ENCODE data around the gene CCL16.
"Not testable (repeated sequence)": the region's sequence is repeated elsewhere in the genome, so short reads cannot be mapped to it uniquely, and the experiment has no call there.

The CCL16 gene

DNA sequence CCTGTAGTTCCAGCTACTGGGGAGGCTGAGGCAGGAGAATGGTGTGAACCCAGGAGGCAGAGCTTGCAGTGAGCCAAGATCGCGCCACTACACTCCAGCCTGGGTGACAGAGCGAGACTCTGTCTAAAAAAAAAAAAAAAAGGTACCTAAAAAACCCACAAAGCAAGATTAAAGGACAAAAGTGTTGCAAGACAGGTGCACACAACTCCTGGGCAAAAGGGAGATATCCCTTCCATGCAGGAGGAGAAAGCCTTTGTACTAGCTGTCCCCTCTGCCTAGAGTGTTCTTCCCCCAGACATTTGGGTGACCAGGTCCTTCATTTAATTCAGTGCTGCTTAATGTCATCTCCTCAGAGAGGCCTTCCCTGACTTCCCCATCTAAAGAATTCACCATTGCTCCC lies 42.8 kb downstream of the CCL16 start:
- DNase-seq (ENCODE audit: low read depth, low spot score) = not testable (repeated sequence)

DNA sequence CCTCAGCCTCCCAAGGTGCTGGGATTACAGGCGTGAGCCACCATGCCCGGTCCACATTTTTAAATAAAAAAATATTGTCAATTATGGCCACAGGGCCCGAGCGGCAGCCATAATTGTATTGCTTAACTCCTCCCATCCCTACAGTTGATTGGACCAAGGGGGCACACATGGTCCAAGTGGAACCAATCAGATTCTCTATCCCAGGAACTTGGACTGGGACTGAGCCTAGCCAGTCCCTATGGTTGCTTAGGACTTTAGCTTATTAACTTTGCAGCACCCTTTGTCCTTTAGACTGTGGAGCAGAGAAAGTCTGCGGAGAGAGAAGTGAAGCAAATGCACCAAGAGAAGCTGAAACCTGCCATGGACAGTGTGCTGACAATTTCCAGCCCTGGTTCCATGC lies 45.2 kb downstream of the CCL16 start:
- no peak for DNase-seq (ENCODE audit: low read depth, low spot score)

DNA sequence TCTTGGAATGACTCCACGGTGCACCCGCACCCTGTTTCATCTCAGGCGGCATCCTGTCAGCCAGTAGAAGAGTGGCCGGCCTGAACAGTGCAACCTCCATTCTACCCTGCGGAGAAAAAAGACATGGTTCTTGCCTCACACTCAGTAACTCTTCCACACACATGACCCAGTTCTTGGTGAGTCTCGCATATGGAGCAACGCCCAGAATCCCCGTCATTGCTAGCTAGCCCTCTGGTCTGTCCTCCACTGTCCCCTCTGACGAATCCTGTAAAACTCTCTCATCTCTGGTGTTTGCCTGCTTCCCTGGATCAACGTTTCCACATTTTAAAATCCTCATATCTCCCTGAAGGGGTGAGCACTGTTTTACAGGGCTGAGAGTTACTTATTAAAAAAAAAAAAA lies 46.5 kb downstream of the CCL16 start:
- DNase-seq (ENCODE audit: low read depth, low spot score) = no peak

DNA sequence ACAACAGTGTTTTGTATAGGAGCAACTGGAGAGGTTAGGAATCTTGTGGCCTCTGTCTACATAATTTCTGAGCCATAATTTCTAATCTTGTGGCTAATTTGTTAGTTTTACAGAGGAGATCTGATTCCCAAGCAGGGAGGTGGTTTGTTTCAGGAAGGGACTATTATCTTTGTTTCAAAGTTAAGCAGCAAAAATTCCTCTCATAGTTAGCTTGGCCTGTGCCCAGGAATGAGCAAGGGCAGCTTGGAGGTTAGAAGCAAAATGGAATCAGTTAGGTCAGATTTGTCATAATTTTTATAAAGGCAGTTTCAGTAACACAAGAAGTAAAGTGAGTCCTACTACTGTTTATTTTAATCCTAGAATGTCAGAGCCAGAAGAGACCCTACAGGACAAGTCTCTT lies 48.7 kb downstream of the CCL16 start:
- no peak for DNase-seq (ENCODE audit: low read depth, low spot score)

DNA sequence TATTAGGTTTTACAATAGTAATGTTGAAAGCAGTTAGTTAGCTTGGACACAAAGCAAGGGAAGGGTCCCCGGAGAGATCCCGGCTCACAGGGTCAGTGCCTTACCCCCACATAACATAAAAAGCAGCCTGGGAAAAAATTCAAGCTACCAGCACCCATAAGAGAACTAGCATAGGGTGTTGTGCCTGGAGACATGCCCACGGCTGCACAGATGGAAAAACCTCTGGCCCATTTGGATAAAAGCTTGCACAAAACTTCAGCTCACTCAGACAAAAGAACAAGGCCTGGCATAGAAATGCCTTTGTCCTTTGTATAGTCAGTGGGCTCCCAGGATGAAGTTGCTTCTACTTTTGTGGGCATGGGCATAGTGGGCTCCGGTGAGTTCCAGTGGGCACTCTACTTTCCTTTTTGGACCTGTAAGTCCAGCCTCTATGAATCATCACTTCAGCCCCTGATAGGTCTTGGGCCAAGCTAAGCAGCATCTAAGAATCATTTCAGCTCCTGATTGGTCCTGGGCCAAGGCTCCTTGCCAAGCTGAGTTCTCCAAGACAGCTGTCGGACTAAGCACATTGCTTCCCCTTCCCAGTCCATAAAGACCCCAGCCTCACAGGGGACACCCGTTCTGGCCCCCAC lies 49.4 kb downstream of the CCL16 start:
- no peak for DNase-seq (ENCODE audit: low read depth, low spot score)

DNA sequence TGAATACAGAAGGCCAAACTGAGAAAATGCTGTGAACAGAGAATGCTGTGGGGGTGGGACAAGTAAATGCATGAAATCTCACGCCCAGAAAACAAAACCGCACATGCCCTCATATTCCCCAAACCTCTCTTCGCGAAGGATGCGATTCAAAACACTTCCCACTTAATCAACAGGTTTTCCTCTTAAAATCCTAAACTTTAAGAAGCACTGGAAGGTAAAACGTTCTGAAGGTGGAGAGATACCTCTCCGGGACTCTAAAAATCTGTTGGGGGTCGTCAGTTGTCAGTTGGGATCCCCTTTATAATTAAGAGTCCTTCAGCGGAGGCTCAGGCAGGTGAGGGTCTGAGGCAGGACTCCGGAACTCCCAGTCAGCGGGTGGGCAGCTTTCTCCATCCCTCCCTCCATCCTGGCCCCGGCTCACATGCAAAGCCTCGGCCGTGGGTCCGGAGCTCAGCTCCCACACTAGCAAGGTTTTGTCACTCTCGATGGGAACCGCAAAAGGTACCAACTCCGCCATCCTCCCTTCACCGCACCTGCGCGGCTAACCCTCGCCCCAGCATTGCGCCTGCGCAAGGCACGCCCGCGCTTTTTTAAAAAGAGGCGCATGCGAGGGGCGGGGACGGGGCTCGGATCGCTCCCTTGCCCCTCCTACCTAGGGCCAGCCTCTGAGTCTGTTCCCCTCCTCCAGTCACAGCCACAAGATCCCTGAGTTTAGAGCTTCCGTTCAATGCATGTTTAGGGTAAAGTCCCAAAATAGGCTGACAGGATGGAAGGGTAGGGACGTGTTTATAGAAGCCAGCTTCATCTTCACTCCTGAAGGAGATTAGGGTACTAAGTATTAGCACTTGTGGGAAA lies 50.9 kb downstream of the CCL16 start, which contains the start of gene RDM1:
TSS of gene RDM1 (minus strand) at position 563 of the 855 bp plus-strand sequence. CDS start at position 517, 46 bp downstream.
- DNase-seq (ENCODE audit: low read depth, low spot score) = peak; percentile 64

DNA sequence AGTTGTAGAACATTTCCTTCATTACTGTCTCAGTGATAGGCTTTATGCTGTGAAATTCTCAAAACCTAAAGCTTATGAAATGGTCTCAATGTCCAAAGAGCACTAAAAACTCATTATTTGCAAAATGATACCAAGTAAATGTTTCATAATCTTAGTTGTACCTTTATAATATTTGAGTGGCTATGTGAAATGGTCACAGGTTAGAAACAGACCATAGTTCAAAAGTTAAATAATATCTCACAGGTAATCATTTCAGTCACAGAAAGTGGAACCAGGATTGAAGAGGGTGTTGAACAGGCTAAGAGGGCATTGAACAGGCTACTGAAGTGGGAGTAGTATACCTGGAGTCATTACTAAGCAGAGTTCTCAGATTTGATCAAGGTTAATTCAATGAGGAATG lies 53.6 kb downstream of the CCL16 start:
- DNase-seq (ENCODE audit: low read depth, low spot score) = no peak

Data from activated naive CD8-positive, alpha-beta T cell treated with anti-CD3 and anti-CD28 coated beads, Interleukin-2, amount 50 U/mL, for 16 hours (primary cell).